Ishikawa (cell line): ENCODE data around the gene TPCN1.

Experiments used
- CREB1 ChIP-seq: IDR thresholded peaks from 2 replicates; pipeline ENCODE4 v1.6.1; 2012; ENCODE audit warnings: low read depth
- EP300 ChIP-seq: IDR thresholded peaks from 2 replicates; pipeline ENCODE4 v1.6.1; 2012; ENCODE audit warnings: borderline replicate concordance
- NFIC ChIP-seq: IDR thresholded peaks from 2 replicates; pipeline ENCODE4 v1.6.1; 2012
- REST ChIP-seq: IDR thresholded peaks from 2 replicates; pipeline ENCODE4 v1.6.1; 2012; ENCODE audit warnings: low read depth, mild to moderate bottlenecking
- TAF1 ChIP-seq: IDR thresholded peaks from 2 replicates; pipeline ENCODE4 v1.6.1; 2012; ENCODE audit warnings: low read depth, mild to moderate bottlenecking
- TEAD4 ChIP-seq: IDR thresholded peaks from 2 replicates; pipeline ENCODE4 v1.6.1; 2012
- USF1 ChIP-seq: IDR thresholded peaks from 2 replicates; pipeline ENCODE4 v1.6.1; 2012
- YY1 ChIP-seq: IDR thresholded peaks from 2 replicates; pipeline ENCODE4 v1.6.1; 2012; ENCODE audit warnings: low read depth

GRCh38 chr12:113320401-113320800, 99.1 kb downstream of the TPCN1 start:
- TF ChIP-seq USF1 (no peak), YY1 (no peak), TEAD4 (no peak), REST (no peak), CREB1 (no peak), EP300 (no peak), NFIC (no peak), TAF1 (no peak)
